HCT116 (cell line): Measurements from ENCODE around the gene AMD1. TPM values are rescaled to one million over a fixed set of nuclear protein-coding genes. Genes with fewer than 3 reads are reported as not detected.

Experiments
- ATAC-seq: fragments of 200-7000 bp; cut with Tn5 transposase; 2 replicates; pipeline ENCODE4 v1.9.1; 2020; ENCODE audit warnings: mild to moderate bottlenecking, moderate library complexity
- BruUV-seq: library from RNA; stranded (reverse); fragments of 400-500 nt; replicated peaks from 2 replicates; lab custom pipeline; 2021; lab: Mats Ljungman, UMichigan
- CTCF ChIA-PET: fragments of 300-600 bp; sonication (Branson Sonifier 250); formaldehyde crosslinking; loops from one replicate; lab custom pipeline; 2021; ENCODE audit warnings: antibody characterized with exemption; lab: Charles Lee
- POLR2A ChIA-PET: fragments of 300-600, 350-600 bp; sonication (Branson Sonifier 250); formaldehyde crosslinking; loops from one replicate; lab custom pipeline; 2021; ENCODE audit warnings: antibody characterized with exemption; lab: Charles Lee
- RAD21 ChIA-PET, 2 experiments: fragments of 300-600 bp; sonication (Branson Sonifier 250); formaldehyde crosslinking; loops; one replicate each; lab custom pipeline; 2023; ENCODE audit warnings: low total read pairs in 2 of 2; ENCODE audit not compliant: uncharacterized antibody in 2 of 2, unreplicated experiment in 2 of 2, low non-redundant PET in 1 of 2; lab: Charles Lee
- DNase-seq: peaks from one replicate; pipeline ENCODE4 v3.0.0-alpha.2; 2010; ENCODE audit warnings: low read depth, low spot score
- H2AFZ ChIP-seq: fragments of 200-600 bp; shearing (Covaris generic), sonication (generic); 2 replicates; pipeline ENCODE4 v1.6.1; 2017; ENCODE audit warnings: low read depth, mixed run types, mixed read lengths, antibody characterized with exemption, low read length; ENCODE audit not compliant: poor library complexity, severe bottlenecking
- H3K27ac ChIP-seq: 2 replicates; pipeline ENCODE4 v1.5.1; 2012; ENCODE audit warnings: low read depth, low read length
- H3K27me3 ChIP-seq: fragments of 200-600 bp; sonication (generic); 2 replicates; pipeline ENCODE4 v1.6.1; 2016; ENCODE audit warnings: mixed run types, low read length, mixed read lengths; ENCODE audit not compliant: insufficient read depth
- H3K36me3 ChIP-seq, 2 experiments: fragments of 200-500 bp in 1 of 2; fragments of 200-600 bp in 1 of 2; sonication (Bioruptor generic) in 1 of 2; sonication (generic) in 1 of 2; 2 replicates each; pipeline versions ENCODE4 v1.5.1 to v1.6.1; 2014 to 2016; ENCODE audit warnings: low read length in 2 of 2, inconsistent platforms in 1 of 2, mixed read lengths in 1 of 2, mixed run types in 1 of 2; ENCODE audit not compliant: insufficient read depth in 2 of 2, control insufficient read depth in 1 of 2
- H3K4me1 ChIP-seq, 2 experiments: fragments of 200-600 bp in 1 of 2; sonication (generic) in 1 of 2; 2 replicates each; pipeline versions ENCODE4 v1.5.1 to v1.6.1; 2012 to 2017; ENCODE audit warnings: low read length in 2 of 2, inconsistent platforms in 1 of 2, mild to moderate bottlenecking in 1 of 2, mixed read lengths in 1 of 2, mixed run types in 1 of 2, moderate library complexity in 1 of 2; ENCODE audit not compliant: insufficient read depth in 2 of 2, control insufficient read depth in 1 of 2
- H3K4me2 ChIP-seq: fragments of 200-600 bp; sonication (generic); 2 replicates; pipeline ENCODE4 v1.6.1; 2017; ENCODE audit warnings: mixed run types, low read length, mixed read lengths
- H3K4me3 ChIP-seq, 2 experiments: fragments of 200-600 bp in 1 of 2; sonication (generic) in 1 of 2; replicated peaks in 1 of 2; 2 replicates each; pipeline ENCODE4 v1.5.1; 2011 to 2016; ENCODE audit warnings: low read length in 2 of 2, control low read depth in 1 of 2, low read depth in 1 of 2, mild to moderate bottlenecking in 1 of 2, mixed read lengths in 1 of 2, mixed run types in 1 of 2
- H3K79me2 ChIP-seq: fragments of 200-600 bp; sonication (generic); 2 replicates; pipeline ENCODE4 v1.6.1; 2017; ENCODE audit warnings: mild to moderate bottlenecking, mixed run types, low read length, moderate library complexity, mixed read lengths; ENCODE audit not compliant: insufficient read depth
- H3K9ac ChIP-seq: fragments of 200-600 bp; sonication (generic); 2 replicates; pipeline ENCODE4 v1.6.1; 2016; ENCODE audit warnings: low read length, mixed read lengths
- H3K9me2 ChIP-seq: fragments of 200-600 bp; sonication (generic), shearing (Covaris generic); 2 replicates; pipeline ENCODE4 v1.6.1; 2017; ENCODE audit warnings: mixed run types, mild to moderate bottlenecking, moderate library complexity; ENCODE audit not compliant: insufficient read depth
- H3K9me3 ChIP-seq, 2 experiments: fragments of 200-500 bp in 1 of 2; fragments of 200-600 bp in 1 of 2; sonication (Bioruptor generic) in 1 of 2; sonication (generic) in 1 of 2; 2 replicates each; pipeline ENCODE4 v1.6.1; 2014 to 2017; ENCODE audit warnings: low read length in 2 of 2, mixed read lengths in 2 of 2, inconsistent platforms in 1 of 2, low read depth in 1 of 2, mild to moderate bottlenecking in 1 of 2, mixed run types in 1 of 2, moderate library complexity in 1 of 2; ENCODE audit not compliant: control insufficient read depth in 1 of 2, insufficient read depth in 1 of 2
- H4K20me1 ChIP-seq: fragments of 200-600 bp; sonication (generic), shearing (Covaris generic); 2 replicates; pipeline ENCODE4 v1.6.1; 2017; ENCODE audit warnings: mixed run types, mild to moderate bottlenecking, moderate library complexity; ENCODE audit not compliant: insufficient read depth
- CEBPB ChIP-seq: IDR thresholded peaks from 2 replicates; pipeline ENCODE4 v1.6.1; 2012; ENCODE audit warnings: low read depth
- EGR1 ChIP-seq: IDR thresholded peaks from 2 replicates; pipeline ENCODE4 v1.6.1; 2012; ENCODE audit warnings: low read depth
- EZH2 ChIP-seq: fragments of 200-600 bp; sonication (generic); IDR thresholded peaks from 2 replicates; pipeline ENCODE4 v1.6.1; 2017; ENCODE audit warnings: antibody characterized with exemption, mixed run types
- EZH2phosphoT487 ChIP-seq: fragments of 200-600 bp; IDR thresholded peaks from 2 replicates; pipeline ENCODE4 v1.6.1; 2018; ENCODE audit warnings: antibody characterized with exemption, borderline replicate concordance
- FOSL1 ChIP-seq: IDR thresholded peaks from 2 replicates; pipeline ENCODE4 v1.6.1; 2012; ENCODE audit warnings: low read depth
- POLR2A ChIP-seq: IDR thresholded peaks from 2 replicates; pipeline ENCODE4 v1.7.0; 2011; ENCODE audit warnings: borderline replicate concordance; ENCODE audit not compliant: insufficient read depth, insufficient read length; ENCODE audit errors: extremely low read depth
- POLR2AphosphoS5 ChIP-seq: IDR thresholded peaks from 2 replicates; pipeline ENCODE4 v1.6.1; 2011; ENCODE audit warnings: mild to moderate bottlenecking, low read depth, low read length, moderate library complexity
- RAD21 ChIP-seq: IDR thresholded peaks from 2 replicates; pipeline ENCODE4 v1.6.1; 2012; ENCODE audit warnings: low read depth, mild to moderate bottlenecking
- SIN3A ChIP-seq: IDR thresholded peaks from 2 replicates; pipeline ENCODE4 v1.6.1; 2012; ENCODE audit warnings: low read depth
- SP1 ChIP-seq: IDR thresholded peaks from 2 replicates; pipeline ENCODE4 v1.6.1; 2012; ENCODE audit warnings: low read depth
- SRF ChIP-seq: IDR thresholded peaks from 2 replicates; pipeline ENCODE4 v1.6.1; 2012; ENCODE audit warnings: low read depth
- ZNF274 ChIP-seq: fragments of 200-500 bp; sonication (Bioruptor generic); IDR thresholded peaks from 2 replicates; pipeline ENCODE4 v1.6.1; 2014; ENCODE audit warnings: mild to moderate bottlenecking, low read depth, low read length, inconsistent platforms
- intact Hi-C: fragments of 100-400 bp; cut with micrococcal nuclease; formaldehyde crosslinking; loops from 2 replicates; pipeline ENCODE4 v1.10.0; 2022
- total RNA-seq: library from RNA; stranded (reverse); gene quantifications from one replicate; pipeline ENCODE4 v1.2.1, GENCODE V29; 2021; ENCODE audit not compliant: unreplicated experiment
- TF ChIP-seq, protein P1 (sequence below): IDR thresholded peaks from 2 replicates; pipeline ENCODE4 v1.6.1; 2012; ENCODE audit warnings: low read depth
- TF ChIP-seq, protein P2 (sequence below): IDR thresholded peaks from 2 replicates; pipeline ENCODE4 v1.6.1; 2012
- TF ChIP-seq, protein P3 (sequence below): IDR thresholded peaks from 2 replicates; pipeline ENCODE4 v1.6.1; 2011; ENCODE audit warnings: mild to moderate bottlenecking, low read length, moderate library complexity; ENCODE audit not compliant: insufficient replicate concordance; ENCODE audit errors: extremely low read depth

AMD1 gene
- total RNA-seq, 1 experiment from 2014 or later: 71.4 TPM

DNA sequence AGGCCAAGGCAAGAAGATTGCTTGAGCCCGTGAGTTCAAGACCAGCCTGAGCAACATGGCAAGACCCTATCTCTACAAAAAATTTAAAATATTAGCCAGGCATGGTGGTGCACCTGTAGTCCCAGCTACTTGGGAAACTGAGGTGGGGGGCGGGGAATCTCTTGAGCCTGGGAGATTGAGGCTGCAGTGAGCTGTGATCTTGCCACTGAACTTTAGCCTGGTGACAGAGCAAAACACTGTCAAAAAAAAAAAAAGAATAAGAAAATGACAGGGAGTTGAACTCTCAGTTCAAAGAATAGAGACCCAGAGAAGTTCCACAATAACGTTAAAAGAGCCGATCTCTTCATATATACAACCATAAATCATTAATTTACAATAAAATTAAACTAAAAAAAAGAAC is 24.8 kb upstream of the AMD1 start:
- H3K27ac ChIP-seq: no peak overlapping the region
- ATAC-seq (no peak), DNase-seq (no peak)
- no peaks in the 10 kb centered on the region for H4K20me1 ChIP-seq
- H3K79me2 ChIP-seq: no peaks in the 10 kb centered on the region
- no peaks in the 10 kb centered on the region for H3K9me2 ChIP-seq
- no TSS peak for BruUV-seq
- no peaks in the 10 kb centered on the region for H3K27me3 ChIP-seq
- no peak overlapping the region for H3K4me3 ChIP-seq
- TF ChIP-seq FOSL1 (no peak), ZNF274 (no peak), RAD21 (no peak), SP1 (no peak), POLR2A (no peak), EGR1 (no peak), POLR2AphosphoS5 (no peak), EZH2 (no peak), EZH2phosphoT487 (no peak), SRF (no peak), SIN3A (no peak), CEBPB (no peak)
- TF ChIP-seq, protein P1, sequence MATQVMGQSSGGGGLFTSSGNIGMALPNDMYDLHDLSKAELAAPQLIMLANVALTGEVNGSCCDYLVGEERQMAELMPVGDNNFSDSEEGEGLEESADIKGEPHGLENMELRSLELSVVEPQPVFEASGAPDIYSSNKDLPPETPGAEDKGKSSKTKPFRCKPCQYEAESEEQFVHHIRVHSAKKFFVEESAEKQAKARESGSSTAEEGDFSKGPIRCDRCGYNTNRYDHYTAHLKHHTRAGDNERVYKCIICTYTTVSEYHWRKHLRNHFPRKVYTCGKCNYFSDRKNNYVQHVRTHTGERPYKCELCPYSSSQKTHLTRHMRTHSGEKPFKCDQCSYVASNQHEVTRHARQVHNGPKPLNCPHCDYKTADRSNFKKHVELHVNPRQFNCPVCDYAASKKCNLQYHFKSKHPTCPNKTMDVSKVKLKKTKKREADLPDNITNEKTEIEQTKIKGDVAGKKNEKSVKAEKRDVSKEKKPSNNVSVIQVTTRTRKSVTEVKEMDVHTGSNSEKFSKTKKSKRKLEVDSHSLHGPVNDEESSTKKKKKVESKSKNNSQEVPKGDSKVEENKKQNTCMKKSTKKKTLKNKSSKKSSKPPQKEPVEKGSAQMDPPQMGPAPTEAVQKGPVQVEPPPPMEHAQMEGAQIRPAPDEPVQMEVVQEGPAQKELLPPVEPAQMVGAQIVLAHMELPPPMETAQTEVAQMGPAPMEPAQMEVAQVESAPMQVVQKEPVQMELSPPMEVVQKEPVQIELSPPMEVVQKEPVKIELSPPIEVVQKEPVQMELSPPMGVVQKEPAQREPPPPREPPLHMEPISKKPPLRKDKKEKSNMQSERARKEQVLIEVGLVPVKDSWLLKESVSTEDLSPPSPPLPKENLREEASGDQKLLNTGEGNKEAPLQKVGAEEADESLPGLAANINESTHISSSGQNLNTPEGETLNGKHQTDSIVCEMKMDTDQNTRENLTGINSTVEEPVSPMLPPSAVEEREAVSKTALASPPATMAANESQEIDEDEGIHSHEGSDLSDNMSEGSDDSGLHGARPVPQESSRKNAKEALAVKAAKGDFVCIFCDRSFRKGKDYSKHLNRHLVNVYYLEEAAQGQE: no peak
- TF ChIP-seq, protein P2, sequence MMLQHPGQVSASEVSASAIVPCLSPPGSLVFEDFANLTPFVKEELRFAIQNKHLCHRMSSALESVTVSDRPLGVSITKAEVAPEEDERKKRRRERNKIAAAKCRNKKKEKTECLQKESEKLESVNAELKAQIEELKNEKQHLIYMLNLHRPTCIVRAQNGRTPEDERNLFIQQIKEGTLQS: no peak
- TF ChIP-seq, protein P3, sequence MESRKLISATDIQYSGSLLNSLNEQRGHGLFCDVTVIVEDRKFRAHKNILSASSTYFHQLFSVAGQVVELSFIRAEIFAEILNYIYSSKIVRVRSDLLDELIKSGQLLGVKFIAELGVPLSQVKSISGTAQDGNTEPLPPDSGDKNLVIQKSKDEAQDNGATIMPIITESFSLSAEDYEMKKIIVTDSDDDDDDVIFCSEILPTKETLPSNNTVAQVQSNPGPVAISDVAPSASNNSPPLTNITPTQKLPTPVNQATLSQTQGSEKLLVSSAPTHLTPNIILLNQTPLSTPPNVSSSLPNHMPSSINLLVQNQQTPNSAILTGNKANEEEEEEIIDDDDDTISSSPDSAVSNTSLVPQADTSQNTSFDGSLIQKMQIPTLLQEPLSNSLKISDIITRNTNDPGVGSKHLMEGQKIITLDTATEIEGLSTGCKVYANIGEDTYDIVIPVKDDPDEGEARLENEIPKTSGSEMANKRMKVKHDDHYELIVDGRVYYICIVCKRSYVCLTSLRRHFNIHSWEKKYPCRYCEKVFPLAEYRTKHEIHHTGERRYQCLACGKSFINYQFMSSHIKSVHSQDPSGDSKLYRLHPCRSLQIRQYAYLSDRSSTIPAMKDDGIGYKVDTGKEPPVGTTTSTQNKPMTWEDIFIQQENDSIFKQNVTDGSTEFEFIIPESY: no peak
- H3K9ac ChIP-seq: no peak overlapping the region
- H2AFZ ChIP-seq: no peak overlapping the region
- no peaks in the 10 kb centered on the region for H3K9me3 ChIP-seq
- intact Hi-C loops: no loop called here
- H3K4me1 ChIP-seq: no peaks in the 10 kb centered on the region
- RAD21 ChIA-PET: no interaction called here
- H3K36me3 ChIP-seq: no peaks in the 10 kb centered on the region
- POLR2A ChIA-PET: no interaction called here
- CTCF ChIA-PET: no interaction called here
- no peak overlapping the region for H3K4me2 ChIP-seq
